Suppressor macrophage (primary cell): ENCODE results near the gene PPP1R3E.

Experiments used
- DNase-seq, 4 experiments: peaks; one replicate each; pipeline ENCODE4 v3.0.0-alpha.2; 2020 to 2022

The PPP1R3E gene

DNA sequence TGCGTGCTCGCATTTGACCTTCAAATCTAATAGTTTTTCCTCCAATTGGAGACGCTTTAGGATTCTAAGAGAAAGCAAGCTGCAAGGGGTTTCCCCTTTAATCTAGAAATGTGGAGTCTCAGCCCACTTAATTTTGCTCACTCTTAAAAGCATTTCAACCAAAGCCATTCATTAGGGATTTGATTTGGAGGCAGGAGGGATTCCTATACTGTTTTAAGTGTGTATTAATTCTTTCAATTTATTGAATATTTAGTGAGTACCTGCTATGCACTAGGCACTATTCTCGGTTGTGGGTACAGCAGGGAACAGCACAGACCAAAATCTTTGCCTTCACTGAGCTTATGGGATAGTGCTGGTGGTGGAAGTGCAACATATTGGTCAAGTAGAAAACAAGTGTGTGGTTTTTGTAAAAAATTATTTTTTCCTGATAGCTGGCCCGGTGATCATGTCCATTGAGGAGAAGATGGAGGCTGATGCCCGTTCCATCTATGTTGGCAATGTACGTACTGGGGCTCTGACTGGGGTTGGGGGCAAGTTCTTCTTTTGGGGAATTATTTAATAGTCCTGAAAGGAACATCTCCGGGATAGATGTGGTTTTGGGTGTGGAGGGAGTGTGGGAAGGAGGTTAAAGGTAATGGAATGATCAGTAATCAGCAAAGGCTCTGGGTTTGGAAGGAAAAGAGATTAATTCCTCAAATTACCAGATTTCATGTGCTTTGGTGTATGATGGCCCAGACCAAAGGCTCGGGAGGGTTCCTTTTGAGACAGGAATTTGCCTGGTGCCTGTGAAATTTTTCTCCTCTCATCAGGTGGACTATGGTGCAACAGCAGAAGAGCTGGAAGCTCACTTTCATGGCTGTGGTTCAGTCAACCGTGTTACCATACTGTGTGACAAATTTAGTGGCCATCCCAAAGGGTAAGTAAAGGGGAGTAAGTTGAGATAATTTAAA, 20.2 kb upstream of the PPP1R3E start:
- DNase-seq, result peak in 1 of 4 experiments; percentile 13

DNA sequence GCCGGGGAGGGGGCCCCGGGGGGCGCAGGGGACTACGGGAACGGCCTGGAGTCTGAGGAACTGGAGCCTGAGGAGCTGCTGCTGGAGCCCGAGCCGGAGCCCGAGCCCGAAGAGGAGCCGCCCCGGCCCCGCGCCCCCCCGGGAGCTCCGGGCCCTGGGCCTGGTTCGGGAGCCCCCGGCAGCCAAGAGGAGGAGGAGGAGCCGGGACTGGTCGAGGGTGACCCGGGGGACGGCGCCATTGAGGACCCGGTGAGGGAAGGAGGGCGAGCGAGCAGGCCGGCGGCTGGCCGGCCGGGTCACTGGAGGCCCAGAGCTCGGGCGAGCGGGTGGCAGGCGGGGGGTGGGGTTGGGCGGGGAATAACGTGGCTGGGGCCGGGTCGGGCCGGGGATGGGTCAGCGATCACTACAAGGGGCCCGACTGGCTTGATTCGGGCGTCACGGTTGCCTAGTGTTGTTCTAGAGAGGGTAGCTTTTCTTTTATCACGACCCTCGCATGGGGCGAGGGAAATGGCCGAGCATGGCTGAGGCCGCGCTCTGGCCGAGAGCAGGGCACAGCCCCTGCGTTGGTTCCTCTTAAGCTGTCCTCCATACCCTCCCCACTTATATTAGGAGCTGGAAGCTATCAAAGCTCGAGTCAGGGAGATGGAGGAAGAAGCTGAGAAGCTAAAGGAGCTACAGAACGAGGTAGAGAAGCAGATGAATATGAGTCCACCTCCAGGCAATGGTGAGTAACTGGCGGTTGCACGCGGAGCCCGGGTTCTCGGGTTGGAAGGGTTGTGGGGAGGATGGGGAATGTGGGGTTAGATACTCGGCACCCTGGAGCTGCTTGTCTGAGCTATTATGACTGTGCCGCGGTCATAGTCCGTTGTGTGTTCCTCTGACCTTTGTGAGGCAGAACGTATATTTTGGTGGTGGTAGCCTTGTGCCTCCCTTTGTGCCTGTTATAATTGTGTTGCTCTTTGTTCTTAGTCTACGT, 19.2 kb upstream of the PPP1R3E start:
- peak; percentile 43 to 72 (median 57) for DNase-seq

DNA sequence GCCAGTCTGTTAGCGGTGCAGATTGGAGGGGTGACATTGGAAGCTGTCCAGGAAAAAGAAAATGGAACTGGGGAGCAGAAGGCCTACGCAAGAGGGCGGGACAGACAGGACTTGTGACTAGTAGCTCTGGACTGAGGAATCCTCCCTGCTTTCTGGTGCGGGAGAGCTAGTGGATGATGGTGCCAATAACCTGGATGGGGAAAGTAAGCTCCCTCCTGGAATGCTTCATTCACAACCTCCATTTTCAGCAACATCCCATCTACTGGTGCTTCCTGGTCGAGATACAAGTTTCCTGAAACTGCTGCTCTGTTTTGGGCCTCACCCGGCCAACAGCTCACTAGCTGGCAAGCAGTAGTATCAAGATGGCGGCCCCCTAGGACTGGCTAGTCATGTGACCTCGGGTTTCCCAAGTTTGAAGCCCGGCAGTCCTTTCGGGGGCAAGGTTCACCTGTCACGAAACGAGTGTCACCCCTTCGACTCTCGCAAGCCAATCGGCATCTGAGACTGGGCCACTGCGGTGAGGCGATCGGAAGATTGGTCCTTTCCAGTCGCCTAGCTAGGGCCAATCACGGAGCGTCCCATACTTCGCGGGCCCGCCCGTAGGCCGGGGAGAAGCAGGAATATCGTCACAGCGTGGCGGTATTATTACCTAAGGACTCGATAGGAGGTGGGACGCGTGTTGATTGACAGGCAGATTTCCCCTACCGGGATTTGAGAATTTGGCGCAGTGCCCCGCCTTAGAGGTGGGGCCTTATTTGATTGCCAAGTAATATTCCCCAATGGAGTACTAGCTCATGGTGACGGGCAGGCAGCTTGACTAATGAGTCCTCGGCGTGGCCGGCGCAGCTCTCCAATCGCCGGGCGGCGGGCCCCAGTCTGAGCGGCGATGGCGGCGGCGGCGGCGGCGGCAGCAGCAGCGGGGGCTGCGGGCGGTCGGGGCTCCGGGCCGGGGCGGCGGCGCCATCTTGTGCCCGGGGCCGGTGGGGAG, 18.2 kb upstream of the PPP1R3E start, which contains the start of gene PABPN1:
PABPN1 (plus strand) TSS at position 874 of the 988 bp plus-strand sequence; CDS start at position 887, 13 bp downstream.
- peak; percentile 99 to 100 (median 100) for DNase-seq

DNA sequence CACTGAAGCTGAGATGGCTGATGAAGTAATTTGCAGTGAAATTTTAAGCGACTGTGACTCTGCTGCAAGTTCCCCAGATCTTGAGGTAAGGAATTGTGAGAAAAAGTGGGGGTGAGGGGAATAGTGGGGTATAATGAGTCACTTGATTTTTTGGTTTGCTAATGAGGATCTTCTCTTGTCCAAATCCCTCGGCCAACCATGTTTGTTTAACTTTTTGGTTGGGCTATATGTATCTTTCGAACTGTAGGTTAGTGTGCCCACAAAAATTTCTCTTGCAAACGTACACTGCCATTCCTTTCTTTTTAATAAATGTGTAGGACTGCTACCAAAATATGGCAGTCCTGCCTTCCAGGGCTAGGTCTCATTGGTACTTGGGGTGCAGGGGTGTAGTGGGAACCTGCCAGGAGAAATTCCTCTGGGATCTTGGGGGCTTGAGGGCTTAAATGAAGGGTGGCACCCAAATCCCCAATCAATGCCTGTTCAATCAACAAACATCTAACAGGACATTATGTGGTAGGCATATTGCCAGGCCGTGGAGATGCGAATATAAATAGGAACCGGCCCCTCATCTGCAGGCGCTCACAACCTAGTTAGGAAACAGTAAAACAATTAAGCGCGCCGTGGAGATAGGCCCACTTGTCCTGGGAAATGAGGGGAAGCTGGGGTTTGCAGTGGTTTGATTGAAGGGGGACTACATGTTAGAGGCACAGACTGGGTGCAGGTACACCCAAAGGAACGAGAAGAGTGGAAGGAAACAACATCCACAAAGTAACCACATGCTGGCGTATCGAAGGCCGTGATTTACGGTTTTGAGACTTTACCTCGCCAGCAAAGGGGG, 17.3 kb upstream of the PPP1R3E start:
- DNase-seq, result no peak

DNA sequence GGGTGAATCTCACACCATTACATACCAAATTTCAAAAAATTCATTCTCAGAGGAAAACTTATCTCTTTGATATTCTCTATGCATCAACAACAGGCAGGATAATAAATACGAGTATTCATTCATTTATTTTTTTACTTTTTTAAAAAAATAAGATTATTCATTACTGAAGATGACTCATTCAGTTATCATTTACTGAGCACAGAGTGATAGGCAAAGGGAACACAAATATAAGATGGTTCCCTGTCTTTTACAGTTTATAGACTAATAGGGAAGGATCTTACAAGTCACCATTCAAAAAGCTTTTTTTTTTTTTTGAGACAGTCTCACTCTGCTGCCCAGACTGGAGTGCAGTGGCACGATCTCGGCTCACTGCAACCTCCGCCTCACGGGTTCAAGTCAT, 13.6 kb upstream of the PPP1R3E start:
- no peak for DNase-seq

DNA sequence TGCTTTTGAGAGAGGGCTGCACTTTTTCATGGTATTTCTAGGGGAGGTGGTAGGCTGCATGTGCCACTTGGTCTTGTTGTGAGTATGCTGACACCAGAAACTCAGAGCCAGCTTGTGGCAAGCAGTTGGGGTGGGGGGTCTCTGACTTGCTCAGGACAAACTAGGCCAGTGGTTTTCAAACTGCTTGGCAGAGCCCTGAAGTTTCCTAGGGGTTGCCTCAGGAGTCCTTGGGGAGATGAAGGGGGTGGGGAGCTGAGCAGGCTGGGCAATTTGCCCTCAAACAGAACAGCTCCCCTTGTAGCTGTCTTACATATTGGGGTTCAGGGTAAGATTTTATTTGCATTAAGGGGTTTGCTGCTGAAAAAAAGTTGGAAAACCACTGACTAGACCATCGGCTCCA, 7.9 kb upstream of the PPP1R3E start:
- no peak for DNase-seq

DNA sequence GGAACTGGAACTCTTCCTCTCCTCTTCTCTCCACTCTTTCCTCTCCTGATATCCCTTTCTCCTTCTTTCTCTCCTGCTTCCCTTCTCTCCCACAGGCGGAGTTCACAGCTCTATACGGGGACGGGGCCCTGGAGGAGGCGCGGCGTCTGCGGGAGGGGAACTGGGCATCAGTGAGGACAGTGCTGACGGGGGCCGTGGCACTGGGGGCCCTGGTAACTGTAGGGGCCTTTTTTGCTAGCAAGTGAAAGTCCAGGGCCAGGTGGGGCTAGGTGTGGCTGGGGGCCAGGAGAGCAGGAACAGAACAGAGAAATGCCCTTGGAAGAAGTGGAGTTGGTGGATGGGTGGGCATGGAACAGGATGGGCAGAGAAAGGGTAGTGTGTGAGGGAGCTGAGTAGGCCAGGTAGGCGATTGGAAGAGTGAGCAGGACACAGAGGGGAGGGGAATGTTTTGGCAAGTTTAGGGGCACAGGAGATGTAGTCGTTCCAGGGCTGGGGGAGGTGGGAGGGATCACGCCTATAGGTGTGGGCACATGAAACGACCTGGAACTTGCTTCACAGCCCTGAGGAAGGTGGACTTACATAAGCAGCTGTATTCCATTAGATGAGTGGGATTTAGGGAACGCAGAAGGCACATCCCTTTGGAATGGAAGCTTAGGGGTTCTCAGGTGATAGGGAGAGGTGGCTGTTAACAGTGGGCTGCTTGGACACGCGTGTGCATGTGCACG, 6.2 kb upstream of the PPP1R3E start:
- no peak for DNase-seq

DNA sequence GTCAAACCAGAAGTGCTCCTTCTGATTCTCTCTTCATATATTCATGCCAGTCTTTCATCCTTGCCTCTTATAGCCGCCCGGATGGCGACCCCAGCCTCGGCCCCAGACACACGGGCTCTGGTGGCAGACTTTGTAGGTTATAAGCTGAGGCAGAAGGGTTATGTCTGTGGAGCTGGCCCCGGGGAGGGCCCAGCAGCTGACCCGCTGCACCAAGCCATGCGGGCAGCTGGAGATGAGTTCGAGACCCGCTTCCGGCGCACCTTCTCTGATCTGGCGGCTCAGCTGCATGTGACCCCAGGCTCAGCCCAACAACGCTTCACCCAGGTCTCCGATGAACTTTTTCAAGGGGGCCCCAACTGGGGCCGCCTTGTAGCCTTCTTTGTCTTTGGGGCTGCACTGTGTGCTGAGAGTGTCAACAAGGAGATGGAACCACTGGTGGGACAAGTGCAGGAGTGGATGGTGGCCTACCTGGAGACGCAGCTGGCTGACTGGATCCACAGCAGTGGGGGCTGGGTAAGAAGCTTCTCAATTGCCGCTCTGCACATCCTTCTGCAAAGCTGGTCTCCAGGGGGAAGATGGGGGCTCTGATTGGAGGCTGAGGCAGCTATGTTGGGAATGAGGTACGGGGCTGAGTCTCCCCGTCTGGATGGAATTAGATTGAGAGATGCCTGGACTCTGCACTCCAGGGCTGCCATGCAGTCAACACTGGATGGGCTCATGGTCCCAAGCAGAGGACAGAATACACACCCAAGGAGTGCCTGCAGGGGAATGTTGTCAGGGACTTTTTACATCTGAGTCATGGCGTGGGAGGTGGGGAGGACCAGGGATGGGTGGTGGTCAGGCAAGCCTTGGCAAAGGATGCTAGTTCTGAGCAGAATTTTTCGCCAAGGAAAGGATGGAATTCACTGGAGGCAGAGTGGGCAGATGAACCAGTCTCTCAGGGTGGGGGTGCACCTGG, 5.3 kb upstream of the PPP1R3E start:
- peak in 1 of 4 experiments; percentile 9 for DNase-seq

DNA sequence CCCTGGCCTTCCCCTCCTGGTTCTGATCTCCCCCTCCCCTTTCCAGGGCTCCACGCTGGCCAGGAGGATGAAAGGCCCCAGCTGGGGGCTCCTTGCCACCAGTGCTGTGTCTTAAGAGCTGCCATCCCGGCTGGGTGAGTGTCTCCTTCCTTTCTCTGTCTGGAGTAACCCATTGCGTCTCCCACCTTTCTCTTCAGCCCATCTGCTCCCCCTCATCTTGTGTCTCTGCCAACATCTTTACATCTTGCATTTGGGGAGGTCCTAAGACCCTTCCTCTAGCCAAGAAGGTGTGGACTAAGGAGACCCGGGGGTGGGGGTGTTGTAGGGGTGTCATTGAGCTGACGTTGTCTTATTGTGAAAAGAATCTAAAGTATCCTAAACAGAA, 4.5 kb upstream of the PPP1R3E start:
- DNase-seq, result no peak

DNA sequence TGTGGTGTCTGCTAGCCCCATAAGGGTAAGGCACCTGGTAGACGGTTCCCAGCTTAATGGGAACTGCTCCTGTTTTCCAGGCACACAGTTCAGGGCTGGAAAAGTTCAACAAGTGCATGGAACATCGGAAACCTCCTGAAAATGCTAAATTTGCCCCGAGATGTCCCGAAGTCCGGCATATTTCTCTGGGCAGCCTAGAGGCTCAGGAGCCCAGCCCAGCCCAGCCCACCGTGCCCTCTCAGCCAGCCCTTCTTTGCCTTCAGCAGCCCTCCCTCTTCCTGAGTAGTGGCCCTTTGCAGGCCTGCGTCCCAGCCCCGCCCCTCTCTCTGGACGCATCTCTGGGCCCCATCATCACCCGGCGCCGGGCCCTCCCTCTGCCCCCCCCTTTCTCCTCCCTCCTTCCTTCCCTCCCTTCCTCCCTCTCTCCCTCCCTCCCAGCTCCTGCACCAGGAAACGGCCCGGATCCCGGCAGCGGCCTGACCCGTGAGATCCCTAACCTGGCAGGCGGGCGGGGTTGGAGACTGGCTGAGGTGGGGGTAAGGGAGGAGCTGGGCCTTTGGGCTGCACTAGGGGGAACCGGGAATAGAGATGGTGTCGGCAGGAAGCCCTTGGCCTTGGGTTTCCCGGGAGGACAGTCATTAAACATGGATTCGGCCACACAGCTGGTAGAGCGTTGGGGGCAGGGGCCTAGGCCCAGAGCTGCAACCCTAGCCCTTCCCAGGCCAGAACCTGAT, 3.9 kb upstream of the PPP1R3E start, which contains the start of gene BCL2L2:
BCL2L2 (plus strand) TSS at position 422 of the 734 bp plus-strand sequence. CDS start 935 bp downstream, outside the sequence.
- peak; percentile 81 to 92 (median 86) for DNase-seq

DNA sequence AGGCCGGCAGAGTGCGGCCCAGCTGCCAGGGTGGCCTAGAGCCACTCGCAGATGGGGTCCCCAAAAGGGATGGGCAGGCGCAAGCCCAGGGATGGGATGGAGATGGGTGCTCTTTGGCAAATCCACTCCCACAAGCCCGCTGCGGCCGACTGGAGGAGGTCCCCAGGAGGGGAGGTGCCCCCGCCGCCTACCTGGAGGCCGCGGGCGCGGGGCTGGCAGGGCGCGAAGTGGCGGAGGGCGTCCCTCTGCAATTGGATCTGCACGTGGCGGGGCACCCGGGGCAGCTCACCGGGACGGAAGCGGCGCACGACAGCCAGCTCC, 730 bp downstream of the PPP1R3E start:
- DNase-seq, result no peak

DNA sequence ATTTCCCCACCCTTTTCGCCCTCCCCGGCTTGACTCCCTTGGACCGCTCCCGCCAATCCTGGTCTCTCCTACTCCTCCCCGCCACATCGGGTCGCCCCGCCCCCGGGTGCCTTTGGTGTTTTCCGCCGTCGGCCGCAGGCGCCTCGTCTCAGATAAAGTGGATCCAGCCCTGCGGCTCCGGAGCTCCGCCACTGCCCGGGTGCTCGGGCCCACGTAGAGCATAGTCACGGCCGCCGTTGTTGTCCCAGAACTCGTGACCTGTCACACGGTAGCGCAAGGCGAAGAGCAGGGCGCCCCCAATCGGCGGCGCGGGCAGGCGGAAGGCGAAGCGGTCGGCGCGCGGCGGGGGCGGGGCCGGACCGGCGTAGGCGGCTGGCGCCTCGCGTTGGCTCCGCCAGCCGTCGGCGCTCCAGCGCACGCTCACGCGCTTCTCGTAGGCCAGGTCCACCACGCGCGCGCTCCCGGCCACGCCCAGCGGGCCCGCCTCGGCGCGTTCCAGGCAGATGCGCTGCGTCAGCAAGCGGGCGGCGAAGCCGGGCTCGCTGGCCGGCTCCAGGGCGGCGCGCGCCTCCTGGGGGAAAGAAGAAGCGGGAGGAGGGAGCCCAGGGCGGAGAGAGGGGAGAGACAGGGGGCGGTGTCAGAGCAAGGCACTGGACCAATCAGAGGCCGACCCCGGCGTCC, 1.2 kb downstream of the PPP1R3E start:
- peak; percentile 99 to 100 (median 100) for DNase-seq

DNA sequence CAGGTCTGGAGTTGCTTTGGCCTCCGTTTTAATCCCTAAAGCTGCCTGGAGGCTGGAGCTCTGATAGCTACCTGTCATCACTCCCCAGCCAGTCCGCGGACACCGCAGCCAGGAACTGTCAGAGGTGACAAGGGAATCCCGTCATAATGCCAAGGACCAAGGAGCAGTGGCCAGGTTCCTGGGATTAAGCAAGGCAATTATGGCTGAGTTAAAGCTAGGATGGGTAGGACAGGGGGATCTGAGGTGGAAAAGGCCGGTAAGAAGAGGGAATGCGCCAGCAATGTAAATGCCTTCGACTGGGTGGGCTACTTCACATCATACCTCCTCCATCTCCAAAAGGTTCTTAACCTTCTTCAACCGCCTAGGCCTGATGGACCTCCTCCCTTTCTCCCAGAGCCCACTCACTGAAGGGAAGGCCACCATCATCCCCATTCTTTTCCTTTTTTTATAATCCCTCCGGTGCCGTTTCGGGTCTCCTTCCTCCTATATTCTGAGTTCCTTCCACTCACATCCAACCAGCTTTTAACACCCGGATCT, 1.9 kb downstream of the PPP1R3E start:
- DNase-seq, result peak; percentile 39 to 57 (median 47)

DNA sequence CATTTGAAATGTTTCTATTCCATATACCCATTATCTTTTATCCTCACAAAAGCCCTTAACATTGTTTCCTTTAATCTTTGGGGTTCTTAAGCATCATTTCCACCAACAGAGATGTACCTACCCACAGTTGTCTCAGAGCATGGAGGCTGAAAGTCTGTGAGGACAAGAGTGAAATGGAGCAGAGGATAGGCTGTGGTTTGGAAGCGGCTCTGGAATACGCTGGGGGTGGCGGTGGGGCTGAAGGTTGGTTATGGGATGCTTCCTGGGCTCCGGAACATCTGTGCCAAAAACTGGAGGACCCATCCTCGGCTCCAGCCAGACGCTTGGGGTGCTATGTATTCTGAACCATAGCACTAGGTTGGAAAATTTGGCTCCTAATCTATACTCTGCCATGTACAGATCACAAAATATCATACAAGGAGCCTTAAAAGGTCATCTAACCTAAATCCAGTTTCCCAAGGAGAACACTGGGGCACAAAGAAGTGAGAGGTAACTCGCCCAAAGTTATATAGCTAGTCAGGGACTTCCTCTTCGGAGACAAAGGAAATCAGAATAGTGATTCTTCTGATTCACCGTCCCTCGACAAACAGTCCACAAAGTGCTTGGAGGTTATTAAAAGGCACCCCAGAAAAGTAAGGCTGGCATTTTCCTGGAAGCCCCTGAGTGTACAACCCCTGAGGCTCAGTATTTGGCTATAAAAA, 2.5 kb downstream of the PPP1R3E start:
- DNase-seq, result peak; percentile 22 to 59 (median 39)

DNA sequence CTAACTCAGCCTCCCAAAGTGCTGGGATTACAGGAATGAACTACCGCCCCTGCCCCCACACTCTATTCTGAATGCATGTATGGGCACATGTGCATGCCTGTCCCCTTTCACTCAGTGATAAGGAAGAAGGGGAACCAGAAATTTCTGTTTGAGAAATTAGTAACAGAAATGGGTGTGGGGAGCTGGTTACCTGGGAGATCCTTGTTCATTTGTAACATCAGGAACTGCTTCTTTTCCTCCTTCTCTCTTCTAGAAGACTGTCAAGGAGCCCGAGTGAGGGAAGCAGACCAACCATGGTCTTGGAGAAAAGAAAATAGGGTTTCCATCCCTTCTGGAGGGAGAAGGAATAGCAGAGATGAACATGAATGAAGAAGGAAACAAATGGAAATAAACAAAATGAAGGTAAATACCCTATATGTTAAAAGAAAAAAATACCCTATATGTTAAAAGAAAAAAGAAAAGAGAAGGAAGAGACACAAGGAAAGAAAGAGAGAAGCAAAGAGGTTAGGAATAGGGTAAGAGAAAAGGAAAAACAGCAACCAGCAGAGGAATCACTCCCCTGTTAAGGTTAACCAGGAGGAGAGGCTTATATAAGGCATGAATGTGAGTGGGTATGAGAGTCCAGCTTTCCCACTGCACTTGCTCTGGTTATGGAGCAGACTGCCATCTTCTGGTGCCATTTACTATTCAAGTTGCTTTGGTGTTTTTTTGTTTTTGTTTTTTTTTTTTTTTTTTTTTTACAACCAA, 3.3 kb downstream of the PPP1R3E start:
- peak; percentile 38 to 72 (median 63) for DNase-seq
